H9 (cell line): ENCODE measurements around the gene ZNF593. TPM values are rescaled to one million over a fixed set of nuclear protein-coding genes. Genes with fewer than 3 reads are reported as not detected.

ENCODE experiments used
- DNase-seq: peaks from one replicate; pipeline ENCODE4 v3.0.0-alpha.2; 2017
- H2AFZ ChIP-seq: one replicate; pipeline ENCODE4 v1.6.1; 2013; ENCODE audit warnings: mild to moderate bottlenecking, low read length, control low read depth, moderate library complexity
- H2AK5ac ChIP-seq: 2 replicates; pipeline ENCODE4 v1.6.1; 2013; ENCODE audit warnings: low read length, control low read depth, mixed read lengths; ENCODE audit not compliant: insufficient read length
- H2BK120ac ChIP-seq: one replicate; pipeline ENCODE4 v1.6.1; 2013; ENCODE audit warnings: low read depth, mild to moderate bottlenecking, low read length, control low read depth, inconsistent platforms; ENCODE audit not compliant: poor library complexity, severe bottlenecking
- H2BK12ac ChIP-seq: 2 replicates; pipeline ENCODE4 v1.6.1; 2013; ENCODE audit warnings: low read length, control low read depth, mixed read lengths, low read depth; ENCODE audit not compliant: insufficient read length
- H2BK15ac ChIP-seq: 2 replicates; pipeline ENCODE4 v1.6.1; 2013; ENCODE audit warnings: low read depth, low read length, control low read depth
- H2BK20ac ChIP-seq: one replicate; pipeline ENCODE4 v1.6.1; 2013; ENCODE audit warnings: low read depth, mild to moderate bottlenecking, low read length, control low read depth, inconsistent platforms; ENCODE audit not compliant: poor library complexity, severe bottlenecking
- H2BK5ac ChIP-seq: 2 replicates; pipeline ENCODE4 v1.6.1; 2013; ENCODE audit warnings: low read length, control low read depth, mixed read lengths; ENCODE audit not compliant: insufficient read length
- H3K14ac ChIP-seq: 2 replicates; pipeline ENCODE4 v1.6.1; 2013; ENCODE audit warnings: low read length, control low read depth; ENCODE audit not compliant: insufficient read depth
- H3K18ac ChIP-seq: 2 replicates; pipeline ENCODE4 v1.6.1; 2013; ENCODE audit warnings: low read depth, mild to moderate bottlenecking, mixed read lengths, low read length, control low read depth; ENCODE audit not compliant: insufficient read length
- H3K23ac ChIP-seq: 2 replicates; pipeline ENCODE4 v1.6.1; 2013; ENCODE audit warnings: low read length, control low read depth, mixed read lengths, low read depth; ENCODE audit not compliant: insufficient read length
- H3K23me2 ChIP-seq: 2 replicates; pipeline ENCODE4 v1.6.1; 2013; ENCODE audit warnings: low read depth, mild to moderate bottlenecking, mixed read lengths, low read length, control low read depth; ENCODE audit not compliant: insufficient read length, poor library complexity, severe bottlenecking
- H3K27ac ChIP-seq: 2 replicates; pipeline ENCODE4 v1.5.1; 2013; ENCODE audit warnings: low read length, control low read depth, mixed read lengths, low read depth; ENCODE audit not compliant: insufficient read length
- H3K27me3 ChIP-seq: 2 replicates; pipeline ENCODE4 v1.6.1; 2013; ENCODE audit warnings: low read length, control low read depth, inconsistent platforms; ENCODE audit not compliant: insufficient read depth
- H3K4ac ChIP-seq: 2 replicates; pipeline ENCODE4 v1.6.1; 2013; ENCODE audit warnings: low read depth, mild to moderate bottlenecking, control low read depth, inconsistent platforms, low read length, moderate library complexity
- H3K4me1 ChIP-seq: 2 replicates; pipeline ENCODE4 v1.6.1; 2013; ENCODE audit warnings: low read length, control low read depth, inconsistent platforms; ENCODE audit not compliant: insufficient read depth
- H3K4me2 ChIP-seq: 2 replicates; pipeline ENCODE4 v1.6.1; 2013; ENCODE audit warnings: low read length, control low read depth, mixed read lengths; ENCODE audit not compliant: insufficient read length, insufficient read depth
- H3K56ac ChIP-seq: 2 replicates; pipeline ENCODE4 v1.6.1; 2013; ENCODE audit warnings: low read depth, mild to moderate bottlenecking, mixed read lengths, low read length, control low read depth; ENCODE audit not compliant: insufficient read length
- H3K79me1 ChIP-seq: 2 replicates; pipeline ENCODE4 v1.6.1; 2013; ENCODE audit warnings: low read depth, mild to moderate bottlenecking, moderate library complexity, low read length, control low read depth, inconsistent platforms; ENCODE audit not compliant: insufficient read depth, poor library complexity, severe bottlenecking
- H3K79me2 ChIP-seq: 2 replicates; pipeline ENCODE4 v1.6.1; 2013; ENCODE audit warnings: low read length, control low read depth, inconsistent platforms; ENCODE audit not compliant: insufficient read depth
- H3K9ac ChIP-seq: 2 replicates; pipeline ENCODE4 v1.6.1; 2013; ENCODE audit warnings: low read length, control low read depth, mixed read lengths; ENCODE audit not compliant: insufficient read length; ENCODE audit errors: extremely low read depth
- H3K9me3 ChIP-seq: one replicate; pipeline ENCODE4 v1.6.1; 2013; ENCODE audit warnings: low read depth, low read length, inconsistent platforms; ENCODE audit not compliant: control insufficient read depth
- H3T11ph ChIP-seq: one replicate; pipeline ENCODE4 v1.6.1; 2013; ENCODE audit warnings: mild to moderate bottlenecking, low read length, control low read depth, inconsistent platforms
- H4K20me1 ChIP-seq: one replicate; pipeline ENCODE4 v1.6.1; 2013; ENCODE audit not compliant: control insufficient read depth, insufficient read length, insufficient read depth
- H4K5ac ChIP-seq: 2 replicates; pipeline ENCODE4 v1.6.1; 2013; ENCODE audit warnings: low read depth, mild to moderate bottlenecking, mixed read lengths, low read length, control low read depth; ENCODE audit not compliant: insufficient read length
- H4K8ac ChIP-seq: replicated peaks from 2 replicates; pipeline ENCODE4 v1.6.1; 2013; ENCODE audit warnings: low read length, control low read depth, mixed read lengths, low read depth; ENCODE audit not compliant: insufficient read length
- H4K91ac ChIP-seq: 2 replicates; pipeline ENCODE4 v1.6.1; 2013; ENCODE audit warnings: low read depth, mild to moderate bottlenecking, moderate library complexity, mixed read lengths, low read length, control low read depth; ENCODE audit not compliant: insufficient read length
- H3K27ac Mint-ChIP-seq, 3 experiments: 2 replicates in 2 of 3; 3 replicates in 1 of 3; pipeline ENCODE4 v1.8.0; 2020 to 2021; ENCODE audit warnings: mixed read lengths in 3 of 3, mild to moderate bottlenecking in 1 of 3, moderate library complexity in 1 of 3
- H3K27me3 Mint-ChIP-seq: 2 replicates; pipeline ENCODE4 v1.8.0; 2021; ENCODE audit warnings: low read depth, mild to moderate bottlenecking, moderate library complexity, mixed read lengths
- H3K36me3 Mint-ChIP-seq, 3 experiments: 2 replicates in 2 of 3; 3 replicates in 1 of 3; pipeline ENCODE4 v1.8.0; 2020 to 2021; ENCODE audit warnings: low read depth in 3 of 3, mixed read lengths in 3 of 3; ENCODE audit not compliant: insufficient read depth in 1 of 3
- H3K4me1 Mint-ChIP-seq, 2 experiments: 2 replicates each; pipeline ENCODE4 v1.8.0; 2020; ENCODE audit warnings: mixed read lengths in 2 of 2
- H3K4me3 Mint-ChIP-seq, 2 experiments: 2 replicates in 1 of 2; 3 replicates in 1 of 2; pipeline ENCODE4 v1.8.0; 2020 to 2021; ENCODE audit warnings: mild to moderate bottlenecking in 2 of 2, mixed read lengths in 2 of 2, moderate library complexity in 1 of 2
- H3K9me3 Mint-ChIP-seq, 2 experiments: 2 replicates in 1 of 2; 3 replicates in 1 of 2; pipeline ENCODE4 v1.8.0; 2020; ENCODE audit warnings: mild to moderate bottlenecking in 2 of 2, mixed read lengths in 2 of 2, moderate library complexity in 1 of 2
- WGBS: extraction: QIAGEN DNeasy Blood & Tissue Kit; methylation state at CpG from one replicate; pipeline ENCODE4 v1.1.7; 2013; ENCODE audit warnings: missing lambda C conversion rate, low lambda C conversion rate, mixed read lengths; ENCODE audit not compliant: insufficient read length; ENCODE audit errors: extremely low coverage; 5-methylcytosine and 5-hydroxymethylcytosine counted together
- total RNA-seq: library from RNA; stranded (reverse); gene quantifications from 2 replicates; pipeline ENCODE4 v1.2.1, GENCODE V29; 2021
- TF ChIP-seq, protein P1 (sequence below): fragments of 200-600 bp; sonication (generic); conservative IDR thresholded peaks from 3 replicates; pipeline ENCODE4 v1.8.0; 2021; ENCODE audit warnings: antibody characterized with exemption, mild to moderate bottlenecking

ZNF593 gene
- total RNA-seq, 1 experiment from 2014 or later: 48.2 TPM

DNA sequence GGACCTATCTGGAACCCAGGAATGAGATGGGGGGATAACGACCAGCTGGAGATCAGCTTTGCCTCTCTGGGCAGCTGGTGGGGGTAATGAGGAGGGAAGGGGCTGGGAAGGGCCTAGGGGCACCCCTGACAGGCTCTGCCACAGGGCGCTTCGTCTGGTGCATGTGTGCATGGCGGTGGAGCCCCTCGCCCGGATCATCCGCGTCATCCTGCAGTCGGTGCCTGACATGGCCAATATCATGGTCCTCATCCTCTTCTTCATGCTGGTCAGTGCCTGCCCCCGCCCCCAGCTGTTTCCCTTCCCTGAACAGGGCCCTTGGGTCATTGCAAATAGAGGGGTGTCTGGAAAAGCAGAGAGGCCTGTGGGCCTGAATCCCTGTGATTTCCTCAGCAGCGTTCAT, 28.1 kb downstream of the ZNF593 start:
- Histone ChIP-seq H3K4ac (no peak overlapping the region), H2BK12ac (no peak overlapping the region), H3K18ac (no peak overlapping the region), H2AK5ac (no peak overlapping the region), H3K79me2 (no peaks in the 10 kb centered on the region), H2AFZ (no peak overlapping the region), H3K23me2 (no peaks in the 10 kb centered on the region), H3K79me1 (no peaks in the 10 kb centered on the region), H3K4me1 (no peaks in the 10 kb centered on the region), H4K20me1 (no peaks in the 10 kb centered on the region), H4K5ac (no peak overlapping the region), H3K27me3 (no peaks in the 10 kb centered on the region), H3K23ac (no peak overlapping the region), H3K14ac (no peak overlapping the region), H3T11ph (no peak overlapping the region), H3K9me3 (no peaks in the 10 kb centered on the region), H2BK5ac (no peak overlapping the region), H4K8ac (no peak overlapping the region), H2BK15ac (no peak overlapping the region), H2BK20ac (no peak overlapping the region), H3K4me2 (no peak overlapping the region), H3K27ac (no peak overlapping the region), H4K91ac (no peak overlapping the region), H3K9ac (no peak overlapping the region), H3K56ac (no peak overlapping the region), H2BK120ac (no peak overlapping the region)
- peaks cover 13% of the 10 kb centered on the region for H3K27me3 Mint-ChIP-seq
- DNase-seq: no peak
- H3K4me3 Mint-ChIP-seq: no peak overlapping the region
- TF ChIP-seq, protein P1, sequence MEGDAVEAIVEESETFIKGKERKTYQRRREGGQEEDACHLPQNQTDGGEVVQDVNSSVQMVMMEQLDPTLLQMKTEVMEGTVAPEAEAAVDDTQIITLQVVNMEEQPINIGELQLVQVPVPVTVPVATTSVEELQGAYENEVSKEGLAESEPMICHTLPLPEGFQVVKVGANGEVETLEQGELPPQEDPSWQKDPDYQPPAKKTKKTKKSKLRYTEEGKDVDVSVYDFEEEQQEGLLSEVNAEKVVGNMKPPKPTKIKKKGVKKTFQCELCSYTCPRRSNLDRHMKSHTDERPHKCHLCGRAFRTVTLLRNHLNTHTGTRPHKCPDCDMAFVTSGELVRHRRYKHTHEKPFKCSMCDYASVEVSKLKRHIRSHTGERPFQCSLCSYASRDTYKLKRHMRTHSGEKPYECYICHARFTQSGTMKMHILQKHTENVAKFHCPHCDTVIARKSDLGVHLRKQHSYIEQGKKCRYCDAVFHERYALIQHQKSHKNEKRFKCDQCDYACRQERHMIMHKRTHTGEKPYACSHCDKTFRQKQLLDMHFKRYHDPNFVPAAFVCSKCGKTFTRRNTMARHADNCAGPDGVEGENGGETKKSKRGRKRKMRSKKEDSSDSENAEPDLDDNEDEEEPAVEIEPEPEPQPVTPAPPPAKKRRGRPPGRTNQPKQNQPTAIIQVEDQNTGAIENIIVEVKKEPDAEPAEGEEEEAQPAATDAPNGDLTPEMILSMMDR: no peak
- H3K27ac Mint-ChIP-seq: no peak overlapping the region
- no CpG with 5 or more reads among the region's 11 CpGs for WGBS
- peaks cover 22 to 28% of the 10 kb centered on the region in 2 experiments for H3K4me1 Mint-ChIP-seq
- no peaks in the 10 kb centered on the region for H3K9me3 Mint-ChIP-seq
- H3K36me3 Mint-ChIP-seq: no peaks in the 10 kb centered on the region
